Activated T-cell treated with anti-CD3 and anti-CD28 coated beads for 48 hours (primary cell): ENCODE measurements around the gene KCNK15.
"Not testable (repeated sequence)": the region's sequence is repeated elsewhere in the genome, so short reads cannot be mapped to it uniquely, and the experiment has no call there.

Source experiments
- DNase-seq: peaks from one replicate; pipeline ENCODE4 v3.0.0-alpha.2; 2020; ENCODE audit warnings: low read depth

KCNK15 gene

DNA sequence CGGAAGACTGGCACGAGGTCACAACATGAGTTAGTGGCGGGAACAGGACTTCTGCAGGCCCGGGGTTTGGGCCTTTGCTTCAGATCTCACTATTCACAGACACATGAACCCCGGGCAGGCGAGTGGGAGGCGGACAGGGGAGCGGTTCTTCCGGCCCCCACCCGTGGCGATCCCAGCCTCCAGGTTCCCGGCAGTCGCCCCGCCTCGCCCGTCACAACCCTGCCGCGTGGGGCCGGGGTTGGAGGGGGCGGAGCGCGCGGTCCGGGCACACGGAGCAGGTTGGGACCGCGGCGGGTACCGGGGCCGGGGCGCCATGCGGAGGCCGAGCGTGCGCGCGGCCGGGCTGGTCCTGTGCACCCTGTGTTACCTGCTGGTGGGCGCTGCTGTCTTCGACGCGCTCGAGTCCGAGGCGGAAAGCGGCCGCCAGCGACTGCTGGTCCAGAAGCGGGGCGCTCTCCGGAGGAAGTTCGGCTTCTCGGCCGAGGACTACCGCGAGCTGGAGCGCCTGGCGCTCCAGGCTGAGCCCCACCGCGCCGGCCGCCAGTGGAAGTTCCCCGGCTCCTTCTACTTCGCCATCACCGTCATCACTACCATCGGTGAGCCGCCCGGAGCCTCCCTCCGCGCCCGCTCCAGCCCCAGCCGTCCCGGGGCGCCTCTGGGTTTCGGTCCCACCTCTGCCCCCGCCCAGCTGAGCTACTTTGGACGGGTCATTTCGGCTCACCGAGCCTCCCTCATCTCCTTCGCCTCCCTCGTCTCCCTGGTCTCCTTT lies at the start of gene KCNK15:
KCNK15 (plus strand) TSS at position 268 of the 769 bp plus-strand sequence; CDS start at position 314, 46 bp downstream.
- peak; percentile 33 for DNase-seq

DNA sequence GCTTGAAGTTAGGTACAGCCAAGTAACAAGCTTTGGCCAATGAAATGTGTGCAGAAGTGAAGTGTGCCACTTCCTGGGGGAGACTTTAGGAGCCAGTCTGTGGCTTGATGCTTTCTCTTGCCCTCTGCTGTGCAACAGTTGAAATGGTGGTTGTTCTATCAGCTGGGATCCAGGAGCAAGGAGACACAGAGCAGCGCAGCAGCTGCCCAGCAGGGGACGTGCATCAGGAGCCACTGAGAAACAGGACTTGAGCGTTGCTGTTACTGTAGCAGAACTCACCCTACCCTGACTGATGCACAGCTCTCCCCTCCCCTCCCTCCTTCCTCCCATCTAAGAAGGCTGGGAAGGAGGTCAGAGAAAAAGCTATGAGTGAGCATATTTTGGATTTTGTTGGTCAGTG lies 49.4 kb upstream of the KCNK15 start:
- no peak for DNase-seq

DNA sequence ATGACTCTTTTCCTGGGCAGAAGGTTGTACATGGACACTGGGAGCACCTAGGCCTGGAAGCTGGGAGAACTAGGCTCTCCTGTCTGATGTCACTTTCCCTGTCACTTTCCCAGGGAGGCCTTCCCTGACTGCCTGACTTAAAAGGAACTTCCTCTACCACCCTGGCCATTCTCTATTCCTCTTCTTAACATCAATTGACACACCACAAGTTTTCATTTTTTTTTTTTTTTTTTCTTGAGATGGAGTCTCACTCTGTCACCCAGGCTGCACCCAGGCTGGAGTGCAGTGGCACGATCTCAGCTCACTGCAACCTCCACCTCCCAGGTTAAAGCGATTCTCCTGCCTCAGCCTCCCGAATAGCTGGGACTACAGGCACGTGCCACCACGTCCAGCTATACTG lies 48.6 kb upstream of the KCNK15 start:
- not testable (repeated sequence) for DNase-seq

DNA sequence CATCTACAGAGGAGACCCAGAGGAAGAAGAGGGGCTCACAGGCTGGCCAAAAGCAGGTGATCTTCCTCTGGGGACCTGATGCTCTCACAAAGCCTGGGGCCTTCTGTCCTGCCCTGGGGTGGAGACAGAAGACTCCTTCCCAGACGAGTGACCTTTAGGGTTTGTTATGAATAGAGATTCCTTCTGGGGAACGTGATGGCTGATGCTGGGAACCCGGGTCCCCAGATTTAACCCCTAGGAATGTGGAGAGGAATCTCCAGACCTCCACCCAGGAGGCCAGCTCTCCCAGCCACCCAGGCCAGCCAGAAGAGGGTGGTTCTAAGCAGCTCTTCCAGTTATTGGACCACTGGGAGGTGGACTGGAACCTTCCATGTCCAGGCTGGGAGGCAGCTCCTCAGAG lies 47.3 kb upstream of the KCNK15 start:
- no peak for DNase-seq

DNA sequence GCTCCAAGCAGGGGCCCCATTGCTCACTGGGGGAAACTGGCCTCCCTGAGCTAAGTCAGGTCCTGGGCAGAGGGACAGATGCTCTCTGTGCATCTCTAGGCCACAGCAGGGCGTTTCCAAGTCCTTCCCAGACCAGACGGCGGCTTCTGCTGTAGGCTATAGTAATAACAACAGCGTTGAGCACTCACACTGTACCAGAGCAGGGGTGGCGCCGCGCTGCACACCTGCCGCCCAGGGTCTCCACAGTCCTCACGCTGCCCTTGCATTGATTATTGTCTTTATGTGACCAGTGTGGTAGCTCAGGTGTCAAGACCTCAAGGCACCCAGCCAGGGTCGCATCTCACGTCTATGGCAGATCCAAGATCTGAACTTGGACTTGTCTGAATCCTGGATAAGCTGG lies 45.4 kb upstream of the KCNK15 start:
- no peak for DNase-seq

DNA sequence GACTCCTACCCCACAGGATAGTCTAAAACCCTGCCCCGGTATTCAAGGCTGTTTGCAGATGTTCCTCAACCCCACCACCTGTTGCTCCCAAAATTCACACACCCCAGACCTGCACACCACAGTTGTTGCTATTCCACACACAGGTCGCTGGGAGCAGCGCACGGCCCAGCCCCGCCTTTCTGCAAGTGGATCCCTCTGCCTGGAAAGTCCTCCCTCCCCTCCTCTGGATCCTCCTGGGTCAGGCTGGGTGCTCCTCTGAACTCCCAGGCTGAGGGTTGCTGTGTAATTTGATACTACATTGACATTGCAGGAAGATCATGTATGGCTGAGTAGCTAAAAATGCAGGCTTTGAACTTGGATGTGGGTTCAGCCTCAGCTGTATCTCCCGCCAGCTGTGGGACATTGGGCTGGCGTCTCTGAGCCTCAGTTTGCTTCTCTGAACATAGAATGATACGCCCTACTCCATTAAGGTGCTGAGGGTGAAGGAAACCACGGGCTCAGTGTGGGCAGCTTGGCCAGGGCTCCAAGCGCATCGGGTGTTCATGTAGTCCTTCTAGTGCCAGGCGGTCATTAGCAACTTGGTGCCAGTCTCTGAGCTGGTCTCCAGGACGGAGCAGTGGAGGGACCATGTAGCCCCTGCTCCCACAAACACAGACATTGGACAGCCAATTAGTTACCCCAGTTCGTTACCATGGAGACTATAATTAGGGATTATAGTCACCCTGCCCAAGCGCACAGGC lies 44.4 kb upstream of the KCNK15 start:
- DNase-seq = no peak

DNA sequence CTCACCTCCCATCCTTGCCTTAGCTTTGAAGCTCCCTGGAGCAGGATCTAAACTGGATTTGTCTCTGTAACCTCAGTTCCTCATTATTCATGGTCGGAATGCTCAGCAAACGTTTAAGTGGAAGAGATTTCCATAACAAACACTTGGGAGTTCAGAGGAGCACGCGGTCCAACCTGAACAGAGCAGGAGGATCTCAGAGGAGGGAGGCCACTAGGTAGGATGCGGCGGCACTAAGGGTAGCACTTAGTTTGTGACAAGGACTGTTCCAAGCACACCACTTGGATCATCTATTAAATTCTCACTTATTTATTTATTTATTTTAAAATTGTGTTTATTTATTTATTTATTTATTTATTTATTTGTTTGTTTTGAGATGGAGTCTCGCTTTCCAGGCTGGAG lies 43.8 kb upstream of the KCNK15 start:
- no peak for DNase-seq

DNA sequence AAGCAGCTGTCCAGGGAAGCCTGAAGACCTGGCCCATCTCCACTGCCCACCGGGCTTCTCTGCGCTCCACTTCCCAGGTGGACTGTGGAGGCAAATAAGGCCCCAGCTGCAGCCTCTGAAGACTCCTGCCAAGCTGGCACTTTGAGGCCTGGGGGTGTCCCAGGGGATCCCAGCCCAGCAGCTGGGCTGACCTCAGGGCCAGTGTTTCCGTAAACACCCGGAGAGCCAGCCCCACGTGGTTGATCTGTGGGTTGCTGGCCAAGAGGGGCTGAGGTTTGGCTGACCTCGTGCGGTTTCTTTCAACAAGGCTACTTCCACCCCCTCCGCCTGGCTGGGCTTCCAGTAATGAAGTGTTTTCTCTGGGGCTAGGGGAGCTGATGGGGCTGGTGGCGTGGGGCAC lies 42.9 kb upstream of the KCNK15 start:
- DNase-seq = no peak

DNA sequence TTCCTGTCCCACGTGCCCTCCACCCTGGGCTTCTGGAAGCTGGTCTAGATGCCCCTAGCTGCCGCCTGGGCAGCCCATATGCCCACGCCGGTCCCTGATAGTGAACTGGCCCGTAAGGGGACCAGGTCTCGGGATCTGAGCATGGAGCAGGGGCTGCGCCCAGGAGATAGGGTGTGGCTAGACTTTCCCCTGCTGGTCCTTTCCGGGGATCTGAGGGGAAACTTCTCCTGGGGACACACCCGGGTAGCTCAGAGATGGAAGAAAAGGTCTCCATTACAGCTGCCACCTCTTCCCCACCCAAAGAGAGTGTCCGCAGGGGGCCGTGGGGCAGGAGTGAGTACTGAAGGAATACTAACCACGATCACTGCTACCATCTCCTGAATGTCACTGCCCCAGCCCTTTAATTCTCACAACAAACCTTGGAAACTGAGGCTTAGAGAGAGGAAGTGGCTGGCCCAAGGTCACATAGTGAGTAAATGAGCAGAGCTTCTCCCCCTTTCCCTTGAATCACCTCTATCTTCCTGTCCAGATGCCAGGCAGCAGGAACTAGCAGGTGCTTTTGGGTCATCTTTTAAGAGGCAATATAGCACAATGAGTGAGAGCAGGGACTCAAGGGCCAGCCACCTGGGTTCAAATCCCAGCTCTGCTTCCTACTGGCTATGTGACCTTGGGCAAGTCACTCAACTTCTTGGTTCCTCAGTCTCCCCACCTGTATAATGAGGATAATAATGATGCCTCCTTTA lies 42.3 kb upstream of the KCNK15 start:
- no peak for DNase-seq

DNA sequence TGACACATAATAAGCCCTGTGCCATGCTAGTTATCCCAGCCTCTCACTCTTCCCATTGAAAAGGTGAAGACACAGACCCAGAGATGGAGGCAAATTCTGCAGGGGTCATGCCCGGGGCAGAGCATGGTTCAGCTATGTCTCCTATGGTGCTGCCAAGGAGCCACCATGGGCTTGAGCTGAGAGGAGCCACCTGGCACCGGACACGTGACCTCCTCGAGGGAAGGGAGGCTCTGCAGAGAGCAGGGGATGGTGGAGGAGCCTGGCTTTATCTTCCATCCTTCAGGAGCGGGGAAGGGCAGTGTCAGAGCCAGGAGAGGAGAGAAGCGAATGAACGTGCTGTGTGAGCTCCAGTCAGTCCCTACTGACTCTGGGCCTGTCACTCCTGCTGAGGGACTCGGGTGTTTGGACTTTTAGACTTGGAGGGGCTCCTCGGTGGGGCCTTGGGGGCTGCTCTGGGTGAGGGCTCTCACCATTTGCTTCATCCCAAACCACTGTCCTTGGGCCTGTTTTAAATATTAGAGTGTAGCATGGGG lies 41.6 kb upstream of the KCNK15 start:
- no peak for DNase-seq

DNA sequence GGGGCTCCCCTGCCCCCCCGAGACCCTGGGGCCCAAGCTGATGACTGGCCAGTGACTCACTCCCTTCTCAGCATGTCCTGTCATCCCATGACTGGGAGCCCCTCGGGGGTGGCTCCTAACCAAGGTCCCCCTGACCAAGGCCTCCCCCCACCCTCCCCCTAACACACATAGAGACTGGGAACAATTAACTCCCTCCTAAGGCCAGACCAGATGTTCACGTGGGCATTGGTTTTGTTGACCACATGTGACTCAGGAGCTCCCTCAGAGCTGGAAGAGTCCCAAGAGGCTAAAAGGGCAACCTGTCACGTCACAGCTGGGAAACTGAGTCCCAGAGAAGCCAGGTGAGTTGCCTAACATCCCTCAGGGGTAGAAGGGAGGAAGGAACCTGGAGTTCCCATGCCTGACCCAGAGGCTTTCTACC lies 41.1 kb upstream of the KCNK15 start:
- no peak for DNase-seq

DNA sequence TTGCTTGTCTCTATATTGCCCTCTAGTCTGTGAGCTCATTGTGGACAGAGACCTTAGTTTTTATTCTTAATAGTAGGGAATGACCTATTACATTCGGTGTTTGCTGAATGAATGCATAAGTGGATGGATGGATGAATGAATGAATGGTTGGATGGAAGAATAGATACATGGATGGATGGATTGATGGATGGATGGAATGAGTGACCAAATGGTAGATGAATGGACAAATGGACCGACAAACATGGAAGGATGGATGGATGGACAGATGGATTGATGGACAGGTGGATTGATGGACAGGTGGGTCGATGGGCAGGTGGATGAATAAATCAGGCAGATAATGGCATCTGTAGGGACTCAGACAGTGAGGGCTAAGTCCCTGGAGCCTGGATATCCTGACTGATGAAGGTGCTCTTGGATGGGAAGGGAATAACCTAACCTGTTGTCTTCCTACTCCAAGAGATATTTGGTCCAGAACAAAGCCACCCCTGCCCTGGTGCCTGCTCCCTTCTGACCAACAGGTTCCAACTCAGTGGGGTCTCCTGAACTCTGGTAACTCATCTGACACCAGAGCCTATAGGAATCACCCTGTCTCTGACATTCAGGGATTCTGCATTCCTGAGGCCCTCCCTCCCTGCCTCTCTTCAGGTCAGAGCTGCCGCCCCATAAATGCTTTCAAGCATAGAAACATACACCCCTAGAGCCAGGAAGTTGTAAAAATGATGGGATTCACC lies 40.1 kb upstream of the KCNK15 start:
- no peak for DNase-seq

DNA sequence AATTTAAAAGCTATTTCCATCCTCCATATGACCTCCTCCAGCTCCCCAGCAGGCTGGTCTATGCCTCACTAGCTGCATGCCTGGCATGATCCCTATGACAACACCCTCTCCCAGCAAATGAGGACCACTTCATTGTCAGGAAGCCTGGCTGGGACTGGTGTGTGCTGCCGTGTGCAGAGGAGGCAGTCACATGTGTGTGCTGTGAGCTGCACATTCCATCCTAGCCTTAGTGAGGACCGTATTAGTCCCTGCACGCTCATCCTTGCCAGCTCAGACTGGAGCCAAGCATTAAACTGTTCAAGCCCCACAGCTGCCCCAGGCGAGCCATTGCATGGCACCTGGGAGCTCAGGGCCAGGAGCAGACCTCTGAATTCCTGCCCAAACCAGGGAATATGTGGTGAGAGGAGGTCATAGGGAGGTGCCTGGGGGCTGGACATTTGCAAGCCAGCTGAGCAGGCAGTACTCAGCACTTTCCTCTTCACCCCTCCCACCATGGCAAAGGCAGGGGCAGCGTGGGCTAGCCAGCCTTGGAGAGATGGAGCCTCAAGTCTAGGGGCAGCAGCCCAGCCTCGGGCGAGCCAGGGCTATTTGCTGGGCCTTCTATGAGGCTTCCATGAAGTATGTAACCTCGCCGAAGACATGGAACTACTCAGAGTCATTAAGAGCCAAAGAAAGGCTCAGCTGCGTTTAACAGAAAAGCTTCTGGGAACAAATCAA lies 39.2 kb upstream of the KCNK15 start:
- DNase-seq = no peak

DNA sequence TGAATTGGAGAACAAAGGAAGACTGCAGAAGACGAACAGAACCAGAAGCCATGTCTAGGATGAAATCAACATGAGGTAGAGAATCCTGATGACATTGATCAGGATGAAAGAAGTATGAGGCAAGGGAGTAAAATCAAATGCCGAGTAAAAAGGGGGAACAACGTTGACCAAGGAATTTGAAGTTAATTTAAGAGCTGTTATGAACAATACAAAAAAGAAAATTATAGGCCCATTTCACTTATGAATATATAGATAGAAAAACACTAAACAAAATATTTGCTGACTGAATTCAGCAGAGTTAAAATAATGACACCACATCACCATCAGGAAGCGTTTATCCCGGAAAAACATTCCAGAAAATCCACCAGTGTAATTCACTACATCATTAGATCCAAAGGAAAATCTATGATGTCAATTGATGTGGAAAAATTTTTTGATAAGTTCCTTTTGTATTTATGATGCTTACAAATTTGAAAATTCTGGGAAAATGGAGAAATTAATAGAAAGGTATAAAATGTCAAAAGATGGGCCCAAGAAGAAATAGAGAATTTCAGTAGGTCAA lies 38.6 kb upstream of the KCNK15 start:
- DNase-seq = no peak

DNA sequence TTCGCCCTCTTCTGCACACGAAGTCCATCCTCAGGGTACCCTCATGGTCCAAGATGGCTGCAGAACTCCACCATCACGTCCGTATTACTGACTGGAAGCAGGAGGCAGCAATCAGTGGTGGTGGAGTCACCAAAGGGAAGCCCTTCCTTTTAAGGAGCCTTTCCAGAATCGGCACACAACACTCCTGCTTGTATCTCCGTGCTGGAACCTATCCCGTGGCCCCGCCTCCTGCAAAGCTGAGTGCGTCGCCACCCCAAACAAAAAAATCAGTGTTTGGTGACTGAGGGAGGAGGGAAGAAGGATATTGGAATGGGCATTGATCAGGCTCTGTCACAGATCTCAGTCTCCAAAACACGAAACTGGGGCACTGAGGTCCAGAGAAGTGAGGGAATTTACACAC lies 36.3 kb upstream of the KCNK15 start:
- DNase-seq = no peak

DNA sequence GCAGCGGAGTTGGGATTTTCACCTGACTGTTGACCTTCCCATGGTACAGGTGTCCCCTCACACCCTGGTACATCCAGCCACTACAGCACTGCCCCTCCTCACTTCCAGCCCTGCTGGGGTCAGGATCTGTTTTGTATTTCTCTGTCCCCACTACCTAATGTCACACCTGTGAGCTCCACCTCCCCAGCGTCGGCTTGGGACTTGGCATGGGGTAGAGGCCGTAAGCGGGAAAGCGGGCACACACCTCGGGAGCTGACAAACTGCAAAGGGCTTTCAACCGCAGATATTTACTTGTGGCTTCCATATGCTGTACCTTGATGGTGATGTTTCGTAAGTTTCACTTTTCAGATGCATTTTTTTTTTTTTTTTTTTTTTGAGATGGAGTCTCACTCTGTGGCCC lies 35.9 kb upstream of the KCNK15 start:
- no peak for DNase-seq

DNA sequence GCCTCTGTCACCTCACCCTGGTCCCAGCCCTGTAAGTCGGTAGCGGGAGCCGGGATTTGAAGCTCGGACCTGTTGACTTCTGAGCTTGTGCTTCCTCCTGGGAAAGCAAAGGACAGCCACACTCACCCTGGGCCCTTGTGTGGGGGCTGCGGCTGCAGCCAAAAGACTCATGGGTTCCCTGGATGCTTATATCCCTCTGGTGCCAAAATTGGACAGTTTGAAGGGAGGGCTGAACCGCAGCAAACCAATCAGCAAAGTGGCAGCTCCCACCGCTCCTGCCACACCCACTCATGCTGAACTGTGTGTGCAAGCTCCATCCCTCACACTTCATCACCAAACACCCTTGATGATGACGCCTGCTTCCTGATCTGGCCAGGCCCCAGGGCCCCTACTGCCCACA lies 34.4 kb upstream of the KCNK15 start:
- no peak for DNase-seq

DNA sequence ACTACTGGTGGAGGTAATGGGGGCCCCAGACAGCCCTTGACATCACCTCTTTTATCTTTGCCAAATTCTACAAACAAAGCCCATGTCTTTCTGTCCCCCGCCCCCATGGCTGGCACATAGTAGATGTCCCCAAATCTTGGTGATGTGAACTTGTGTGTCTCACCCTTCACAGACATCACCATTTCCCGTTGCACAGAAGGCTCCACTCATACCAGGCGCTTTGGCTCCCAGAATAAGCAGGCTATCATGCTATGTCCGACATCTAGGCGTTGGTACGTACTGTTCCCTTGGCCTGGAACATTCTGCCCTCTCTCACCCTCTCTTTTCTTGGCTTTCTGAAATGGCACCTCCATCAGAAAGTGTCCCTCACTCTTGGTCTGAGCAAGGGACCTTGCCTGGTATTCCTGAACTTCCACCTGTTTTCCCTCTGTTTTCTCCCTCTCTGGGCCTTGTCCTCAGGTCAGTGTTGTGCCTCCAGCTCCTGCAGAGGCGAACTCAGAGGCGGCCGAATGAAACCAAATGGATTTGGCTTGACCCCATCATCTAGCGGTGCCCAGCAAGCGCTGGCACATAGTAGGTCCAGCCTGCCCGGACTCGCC lies 31.5 kb upstream of the KCNK15 start:
- DNase-seq = no peak

DNA sequence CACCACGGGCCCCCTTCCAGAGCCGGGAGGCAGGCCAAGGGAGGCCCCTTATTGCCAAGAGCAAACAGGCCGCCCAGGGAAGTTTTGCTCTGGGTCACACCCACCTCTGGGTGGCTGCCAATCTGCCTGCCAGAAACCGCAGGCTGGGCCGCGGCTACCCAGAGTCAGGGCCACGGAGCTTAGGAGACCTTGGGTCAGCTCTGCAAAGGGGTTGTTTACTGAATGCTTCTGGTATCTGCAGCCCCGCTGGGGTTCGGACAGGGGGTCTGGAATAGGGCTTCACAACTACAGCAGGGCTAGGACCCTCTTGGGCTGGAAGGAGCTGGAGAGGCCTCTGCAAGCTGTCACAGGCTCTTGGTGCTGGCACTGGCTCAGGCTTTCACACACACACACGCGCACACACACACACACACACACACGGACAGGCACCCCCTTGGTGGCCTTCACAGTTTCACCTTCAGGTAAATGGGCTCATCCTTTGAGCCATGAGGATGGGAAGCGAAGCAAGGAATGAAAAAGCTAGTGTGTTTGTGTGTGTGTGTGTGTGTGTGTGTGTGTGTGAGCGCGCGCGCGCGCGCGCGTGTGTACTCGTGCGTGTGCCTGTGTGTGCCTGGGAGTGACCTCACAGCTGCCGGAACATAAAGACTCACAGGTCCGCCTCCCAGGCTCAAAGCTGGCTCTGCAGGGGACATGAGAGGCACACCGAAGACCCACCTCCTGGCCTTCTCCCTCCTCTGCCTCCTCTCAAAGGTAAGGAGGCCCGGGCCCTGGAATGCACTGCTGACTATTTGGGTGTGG lies 30.8 kb upstream of the KCNK15 start, which contains the start of gene CCN5:
CCN5 (plus strand) TSS at position 669 of the 798 bp plus-strand sequence; CDS start at position 691, 22 bp downstream.
- no peak for DNase-seq
